NB4 (cell line): ENCODE results near the gene MMP24.
A peak's percentile ranks its signal among the peaks of the same experiment; 100 is the strongest.

ENCODE experiments used
- MYC ChIP-seq: IDR thresholded peaks from 2 replicates; pipeline ENCODE4 v1.6.1; 2011; ENCODE audit warnings: low read depth, low read length
- POLR2A ChIP-seq: IDR thresholded peaks from 2 replicates; pipeline ENCODE4 v1.6.1; 2011; ENCODE audit warnings: mild to moderate bottlenecking; ENCODE audit not compliant: insufficient read length; ENCODE audit errors: extremely low read depth
- TF ChIP-seq, protein P1 (sequence below): IDR thresholded peaks from one replicate; pipeline ENCODE4 v1.5.1; 2012; ENCODE audit warnings: low read depth, low read length
- TF ChIP-seq, protein P2 (sequence below): IDR thresholded peaks from 2 replicates; pipeline ENCODE4 v1.6.1; 2011; ENCODE audit warnings: low read depth, low read length

DNA sequence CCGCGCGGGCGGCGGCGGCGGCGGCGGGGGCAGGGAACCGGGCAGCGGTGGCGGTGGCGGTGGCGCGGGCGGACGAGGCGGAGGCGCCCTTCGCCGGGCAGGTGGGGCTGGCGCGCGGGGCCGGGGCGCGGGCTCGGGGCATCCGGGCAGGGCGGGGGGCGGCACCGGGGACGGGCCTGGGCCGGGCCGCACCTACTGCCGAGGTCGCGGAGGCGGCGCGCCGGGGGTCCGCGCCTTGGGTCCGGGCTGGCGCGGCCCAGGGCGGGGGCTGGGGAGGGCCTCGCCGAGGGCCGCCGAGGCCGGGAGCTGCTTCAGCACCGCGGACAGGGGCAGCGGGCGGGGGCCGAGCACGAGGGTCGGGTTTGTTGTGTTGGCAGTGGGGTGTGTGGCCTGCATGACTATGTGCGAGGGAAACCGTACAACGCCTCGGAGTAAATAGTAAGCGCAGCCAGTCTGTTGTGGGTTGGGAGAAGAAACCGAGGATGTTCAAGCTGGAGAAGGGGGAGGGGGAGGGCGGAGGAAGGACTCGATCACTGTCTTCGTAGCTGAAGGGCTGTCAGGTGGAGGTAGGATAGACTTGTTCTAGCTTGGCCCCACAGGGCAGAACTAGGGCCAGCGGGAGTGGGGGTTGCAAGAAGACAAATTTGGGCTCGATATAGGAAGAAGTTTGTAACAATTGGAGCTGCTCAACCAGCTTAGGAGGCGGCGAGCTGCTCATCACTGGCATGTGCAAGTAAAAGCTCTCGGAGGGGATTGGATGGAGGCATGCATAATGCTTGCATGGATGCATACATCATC, 593 bp downstream of the MMP24 start:
- TF ChIP-seq, protein P1, sequence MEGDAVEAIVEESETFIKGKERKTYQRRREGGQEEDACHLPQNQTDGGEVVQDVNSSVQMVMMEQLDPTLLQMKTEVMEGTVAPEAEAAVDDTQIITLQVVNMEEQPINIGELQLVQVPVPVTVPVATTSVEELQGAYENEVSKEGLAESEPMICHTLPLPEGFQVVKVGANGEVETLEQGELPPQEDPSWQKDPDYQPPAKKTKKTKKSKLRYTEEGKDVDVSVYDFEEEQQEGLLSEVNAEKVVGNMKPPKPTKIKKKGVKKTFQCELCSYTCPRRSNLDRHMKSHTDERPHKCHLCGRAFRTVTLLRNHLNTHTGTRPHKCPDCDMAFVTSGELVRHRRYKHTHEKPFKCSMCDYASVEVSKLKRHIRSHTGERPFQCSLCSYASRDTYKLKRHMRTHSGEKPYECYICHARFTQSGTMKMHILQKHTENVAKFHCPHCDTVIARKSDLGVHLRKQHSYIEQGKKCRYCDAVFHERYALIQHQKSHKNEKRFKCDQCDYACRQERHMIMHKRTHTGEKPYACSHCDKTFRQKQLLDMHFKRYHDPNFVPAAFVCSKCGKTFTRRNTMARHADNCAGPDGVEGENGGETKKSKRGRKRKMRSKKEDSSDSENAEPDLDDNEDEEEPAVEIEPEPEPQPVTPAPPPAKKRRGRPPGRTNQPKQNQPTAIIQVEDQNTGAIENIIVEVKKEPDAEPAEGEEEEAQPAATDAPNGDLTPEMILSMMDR = no peak
- TF ChIP-seq MYC (no peak), POLR2A (no peak)
- TF ChIP-seq, protein P2, sequence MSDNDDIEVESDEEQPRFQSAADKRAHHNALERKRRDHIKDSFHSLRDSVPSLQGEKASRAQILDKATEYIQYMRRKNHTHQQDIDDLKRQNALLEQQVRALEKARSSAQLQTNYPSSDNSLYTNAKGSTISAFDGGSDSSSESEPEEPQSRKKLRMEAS = 0 out of 2 replicates have a peak, but pooled peaks have one; percentile 19
